ENCODE measurements around the gene SLIT3. TPM values are rescaled to one million over a fixed set of nuclear protein-coding genes. Genes with fewer than 3 reads are reported as not detected.

SLIT3 gene
- total RNA-seq, 1 donor from 2014 or later: 0.22 TPM

- Mint-ChIP-seq H3K27me3 (ENCODE audit: insufficient read depth, low read depth) (peaks cover 2% of the 10 kb centered on the region), H3K27ac (no peak overlapping the region), H3K36me3 (no peaks in the 10 kb centered on the region), H3K4me1 (peaks cover 27% of the 10 kb centered on the region), H3K4me3 (no peak overlapping the region), H3K9me3 (peaks cover 5% of the 10 kb centered on the region)
- Histone ChIP-seq H3F3A (ENCODE audit: low read depth) (no peaks in the 10 kb centered on the region), H3K79me2 (ENCODE audit: low read depth) (no peaks in the 10 kb centered on the region), H3K4me3 (no peak overlapping the region), H2AFZ (replicated peaks) (no peak overlapping the region), H3K36me3 (no peaks in the 10 kb centered on the region), H4K20me1 (ENCODE audit: low read depth) (no peaks in the 10 kb centered on the region), H3K4me1 (peaks cover 5% of the 10 kb centered on the region), H3K4me2 (no peak overlapping the region), H3K9ac (no peak overlapping the region), H3K27ac (no peak overlapping the region), H3K27me3 (no peaks in the 10 kb centered on the region), H3K9me3 (ENCODE audit: low read depth) (no peaks in the 10 kb centered on the region)
- TF ChIP-seq CTCF (IDR thresholded peaks at IDR 0.05) (no peak), EZH2phosphoT487 (IDR thresholded peaks at IDR 0.05) (no peak)
- DNase-seq (ENCODE audit: low spot score): no peak
These were observed 98.0 kb downstream of the SLIT3 start for GRCh38 chr5:169202969-169203368.

- no peak overlapping the region for H3K4me3 Mint-ChIP-seq
- peaks cover 5% of the 10 kb centered on the region for H3K9me3 Mint-ChIP-seq
- H4K20me1 ChIP-seq (ENCODE audit: low read depth): no peaks in the 10 kb centered on the region
- peaks cover 27% of the 10 kb centered on the region for H3K4me1 Mint-ChIP-seq
- H3K27ac Mint-ChIP-seq: no peak overlapping the region
- H3F3A ChIP-seq (ENCODE audit: low read depth): no peaks in the 10 kb centered on the region
- H3K9ac ChIP-seq: no peak overlapping the region
- no peak overlapping the region for H3K4me2 ChIP-seq
- no peaks in the 10 kb centered on the region for H3K36me3 Mint-ChIP-seq
- no peaks in the 10 kb centered on the region for H3K27me3 ChIP-seq
- DNase-seq (ENCODE audit: low spot score): no peak
- TF ChIP-seq EZH2 (IDR thresholded peaks at IDR 0.05): no peak
- TF ChIP-seq CTCF (IDR thresholded peaks at IDR 0.05): no peak
- TF ChIP-seq EZH2phosphoT487 (IDR thresholded peaks at IDR 0.05): no peak
- H3K4me3 ChIP-seq: no peak overlapping the region
- H2AFZ ChIP-seq (replicated peaks): no peak overlapping the region
- peaks cover 5% of the 10 kb centered on the region for H3K4me1 ChIP-seq
- H3K36me3 ChIP-seq: no peaks in the 10 kb centered on the region
- H3K9me3 ChIP-seq (ENCODE audit: low read depth): no peaks in the 10 kb centered on the region
- H3K27ac ChIP-seq: no peak overlapping the region
- H3K79me2 ChIP-seq (ENCODE audit: low read depth): no peaks in the 10 kb centered on the region
- peaks cover 2% of the 10 kb centered on the region for H3K27me3 Mint-ChIP-seq (ENCODE audit: insufficient read depth, low read depth)
These were observed 99.3 kb downstream of the SLIT3 start for GRCh38 chr5:169201597-169201996.

GRCh38 chr5:169200125-169200778 lies 100.7 kb downstream of the SLIT3 start:
- Mint-ChIP-seq H3K27me3 (ENCODE audit: insufficient read depth, low read depth) (peaks cover 2% of the 10 kb centered on the region), H3K9me3 (peaks cover 5% of the 10 kb centered on the region), H3K4me1 (peaks cover 27% of the 10 kb centered on the region), H3K4me3 (no peak overlapping the region), H3K27ac (peak overlapping the region; percentile 46), H3K36me3 (no peaks in the 10 kb centered on the region)
- Histone ChIP-seq H2AFZ (replicated peaks) (no peak overlapping the region), H3K4me3 (no peak overlapping the region), H3K4me2 (peak overlapping the region; percentile 35), H3K9ac (no peak overlapping the region), H3F3A (ENCODE audit: low read depth) (no peaks in the 10 kb centered on the region), H3K9me3 (ENCODE audit: low read depth) (no peaks in the 10 kb centered on the region), H3K79me2 (ENCODE audit: low read depth) (no peaks in the 10 kb centered on the region), H3K36me3 (no peaks in the 10 kb centered on the region), H3K27me3 (no peaks in the 10 kb centered on the region), H3K27ac (no peak overlapping the region), H4K20me1 (ENCODE audit: low read depth) (no peaks in the 10 kb centered on the region), H3K4me1 (peaks cover 5% of the 10 kb centered on the region)
- TF ChIP-seq EZH2 (IDR thresholded peaks at IDR 0.05): no peak
- no peak for TF ChIP-seq CTCF (IDR thresholded peaks at IDR 0.05)
- TF ChIP-seq EZH2phosphoT487 (IDR thresholded peaks at IDR 0.05): no peak
- DNase-seq (ENCODE audit: low spot score): peak; percentile 22
